ENCODE measurements around the gene KCNS1. TPM values are rescaled to one million over a fixed set of nuclear protein-coding genes. Genes with fewer than 3 reads are reported as not detected.

KCNS1 gene
- total RNA-seq, 1 experiment from 2014 or later, result 1.2 TPM

DNA sequence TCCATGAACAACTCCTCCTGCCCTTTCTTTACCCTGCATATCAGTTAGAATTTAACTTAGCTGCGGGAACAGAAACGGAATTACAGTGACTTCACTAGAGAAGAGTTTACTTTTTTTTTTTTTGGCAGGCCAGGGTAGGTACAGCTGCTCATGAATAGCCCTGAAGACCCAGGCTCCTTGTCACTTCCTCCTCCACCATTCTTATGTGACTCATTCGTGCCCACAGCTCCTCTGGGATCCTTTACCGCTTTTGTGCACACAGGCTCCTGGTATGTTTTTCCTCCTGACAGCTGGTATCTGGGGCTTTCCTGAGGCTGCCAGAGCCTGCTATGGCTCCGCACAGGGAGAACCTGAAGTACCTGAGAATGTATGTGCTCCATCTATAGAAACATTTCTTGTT is 3.9 kb upstream of the KCNS1 start:
- H3K9me3 Mint-ChIP-seq, result 0 out of 2 replicates have a peak, but pooled peaks cover 4% of the 10 kb centered on the region
- ATAC-seq (no peak), DNase-seq (ENCODE audit: low spot score) (no peak)
- ChIA-PET CTCF (interaction anchor here (1.1 to 4.1 kb wide), 6 partner anchors 7 to 189 kb away, joined by 3 to 21 read pairs (median 10); no protein-coding TSS in a partner anchor), POLR2A (interaction anchor here (0.7 kb wide), 1 partner anchor 92 kb away, joined by 4 read pairs; no protein-coding TSS in a partner anchor)
- no peak overlapping the region for H3K27ac Mint-ChIP-seq
- peaks cover 27% of the 10 kb centered on the region for H3K27me3 Mint-ChIP-seq (ENCODE audit: low read depth)
- no peak overlapping the region for H3K4me3 Mint-ChIP-seq
- no peak for TF ChIP-seq MXD4 (CRISPR knock-in tag; IDR thresholded peaks at IDR 0.05; ENCODE audit: borderline replicate concordance)
- no peak for TF ChIP-seq GTF2I (CRISPR knock-in tag; conservative IDR thresholded peaks at IDR 0.05)
- TF ChIP-seq NFE2L1 (CRISPR knock-in tag; IDR thresholded peaks at IDR 0.05), result no peak
- no peak for TF ChIP-seq SOX15 (CRISPR knock-in tag; IDR thresholded peaks at IDR 0.05)
- TF ChIP-seq, protein P1, sequence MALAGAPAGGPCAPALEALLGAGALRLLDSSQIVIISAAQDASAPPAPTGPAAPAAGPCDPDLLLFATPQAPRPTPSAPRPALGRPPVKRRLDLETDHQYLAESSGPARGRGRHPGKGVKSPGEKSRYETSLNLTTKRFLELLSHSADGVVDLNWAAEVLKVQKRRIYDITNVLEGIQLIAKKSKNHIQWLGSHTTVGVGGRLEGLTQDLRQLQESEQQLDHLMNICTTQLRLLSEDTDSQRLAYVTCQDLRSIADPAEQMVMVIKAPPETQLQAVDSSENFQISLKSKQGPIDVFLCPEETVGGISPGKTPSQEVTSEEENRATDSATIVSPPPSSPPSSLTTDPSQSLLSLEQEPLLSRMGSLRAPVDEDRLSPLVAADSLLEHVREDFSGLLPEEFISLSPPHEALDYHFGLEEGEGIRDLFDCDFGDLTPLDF (CRISPR knock-in tag; IDR thresholded peaks at IDR 0.05), result no peak
- no peak for TF ChIP-seq KAT7 (CRISPR knock-in tag; IDR thresholded peaks at IDR 0.05; ENCODE audit: borderline replicate concordance)
- TF ChIP-seq, protein P2, sequence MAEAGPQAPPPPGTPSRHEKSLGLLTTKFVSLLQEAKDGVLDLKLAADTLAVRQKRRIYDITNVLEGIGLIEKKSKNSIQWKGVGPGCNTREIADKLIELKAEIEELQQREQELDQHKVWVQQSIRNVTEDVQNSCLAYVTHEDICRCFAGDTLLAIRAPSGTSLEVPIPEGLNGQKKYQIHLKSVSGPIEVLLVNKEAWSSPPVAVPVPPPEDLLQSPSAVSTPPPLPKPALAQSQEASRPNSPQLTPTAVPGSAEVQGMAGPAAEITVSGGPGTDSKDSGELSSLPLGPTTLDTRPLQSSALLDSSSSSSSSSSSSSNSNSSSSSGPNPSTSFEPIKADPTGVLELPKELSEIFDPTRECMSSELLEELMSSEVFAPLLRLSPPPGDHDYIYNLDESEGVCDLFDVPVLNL (CRISPR knock-in tag; IDR thresholded peaks at IDR 0.05; ENCODE audit: borderline replicate concordance, low read depth), result no peak
- TF ChIP-seq NFYB (CRISPR knock-in tag; conservative IDR thresholded peaks at IDR 0.05; ENCODE audit: low read depth), result no peak
- TF ChIP-seq TEAD4 (CRISPR knock-in tag; IDR thresholded peaks at IDR 0.05), result no peak
- TF ChIP-seq NR2C2 (CRISPR knock-in tag; IDR thresholded peaks at IDR 0.05), result no peak
- TF ChIP-seq FOXJ3 (CRISPR knock-in tag; IDR thresholded peaks at IDR 0.05; ENCODE audit: borderline replicate concordance), result no peak
- TF ChIP-seq, protein P3, sequence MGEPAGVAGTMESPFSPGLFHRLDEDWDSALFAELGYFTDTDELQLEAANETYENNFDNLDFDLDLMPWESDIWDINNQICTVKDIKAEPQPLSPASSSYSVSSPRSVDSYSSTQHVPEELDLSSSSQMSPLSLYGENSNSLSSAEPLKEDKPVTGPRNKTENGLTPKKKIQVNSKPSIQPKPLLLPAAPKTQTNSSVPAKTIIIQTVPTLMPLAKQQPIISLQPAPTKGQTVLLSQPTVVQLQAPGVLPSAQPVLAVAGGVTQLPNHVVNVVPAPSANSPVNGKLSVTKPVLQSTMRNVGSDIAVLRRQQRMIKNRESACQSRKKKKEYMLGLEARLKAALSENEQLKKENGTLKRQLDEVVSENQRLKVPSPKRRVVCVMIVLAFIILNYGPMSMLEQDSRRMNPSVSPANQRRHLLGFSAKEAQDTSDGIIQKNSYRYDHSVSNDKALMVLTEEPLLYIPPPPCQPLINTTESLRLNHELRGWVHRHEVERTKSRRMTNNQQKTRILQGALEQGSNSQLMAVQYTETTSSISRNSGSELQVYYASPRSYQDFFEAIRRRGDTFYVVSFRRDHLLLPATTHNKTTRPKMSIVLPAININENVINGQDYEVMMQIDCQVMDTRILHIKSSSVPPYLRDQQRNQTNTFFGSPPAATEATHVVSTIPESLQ (CRISPR knock-in tag; IDR thresholded peaks at IDR 0.05), result no peak
- peaks cover 6% of the 10 kb centered on the region for H3K4me1 Mint-ChIP-seq
- H3K36me3 Mint-ChIP-seq, result no peaks in the 10 kb centered on the region

DNA sequence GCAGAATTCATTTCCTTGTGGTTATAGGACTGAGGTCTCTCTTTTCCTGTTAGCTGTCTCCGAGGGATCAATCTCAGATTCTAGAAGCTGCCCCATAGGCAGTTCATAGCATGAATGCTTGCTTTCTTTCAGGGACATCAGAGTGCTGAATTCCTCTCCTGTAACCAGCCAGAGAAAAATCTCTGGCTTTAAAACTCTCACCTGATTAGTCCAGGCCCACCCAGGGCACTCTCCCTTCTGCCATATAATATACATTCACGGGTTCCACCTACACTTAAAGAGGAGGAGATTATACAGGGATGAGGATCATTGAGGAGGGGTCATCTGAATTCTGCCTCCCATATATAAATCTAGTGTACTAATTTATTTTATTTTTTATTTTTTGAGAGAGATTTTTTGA is 2.1 kb upstream of the KCNS1 start:
- Mint-ChIP-seq H3K9me3 (0 out of 2 replicates have a peak, but pooled peaks cover 4% of the 10 kb centered on the region), H3K4me3 (no peak overlapping the region), H3K36me3 (no peaks in the 10 kb centered on the region), H3K27ac (no peak overlapping the region), H3K27me3 (ENCODE audit: low read depth) (peaks cover 43% of the 10 kb centered on the region), H3K4me1 (peaks cover 12% of the 10 kb centered on the region)
- DNase-seq (ENCODE audit: low spot score), result no peak
- ChIA-PET CTCF (interaction anchor here (1.5 to 2.6 kb wide), 3 partner anchors 9 to 188 kb away, joined by 3 to 12 read pairs (median 7); no protein-coding TSS in a partner anchor), POLR2A (no interaction called here)
- TF ChIP-seq, protein P4, sequence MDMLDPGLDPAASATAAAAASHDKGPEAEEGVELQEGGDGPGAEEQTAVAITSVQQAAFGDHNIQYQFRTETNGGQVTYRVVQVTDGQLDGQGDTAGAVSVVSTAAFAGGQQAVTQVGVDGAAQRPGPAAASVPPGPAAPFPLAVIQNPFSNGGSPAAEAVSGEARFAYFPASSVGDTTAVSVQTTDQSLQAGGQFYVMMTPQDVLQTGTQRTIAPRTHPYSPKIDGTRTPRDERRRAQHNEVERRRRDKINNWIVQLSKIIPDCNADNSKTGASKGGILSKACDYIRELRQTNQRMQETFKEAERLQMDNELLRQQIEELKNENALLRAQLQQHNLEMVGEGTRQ (CRISPR knock-in tag; IDR thresholded peaks at IDR 0.05), result no peak
- TF ChIP-seq, protein P5, sequence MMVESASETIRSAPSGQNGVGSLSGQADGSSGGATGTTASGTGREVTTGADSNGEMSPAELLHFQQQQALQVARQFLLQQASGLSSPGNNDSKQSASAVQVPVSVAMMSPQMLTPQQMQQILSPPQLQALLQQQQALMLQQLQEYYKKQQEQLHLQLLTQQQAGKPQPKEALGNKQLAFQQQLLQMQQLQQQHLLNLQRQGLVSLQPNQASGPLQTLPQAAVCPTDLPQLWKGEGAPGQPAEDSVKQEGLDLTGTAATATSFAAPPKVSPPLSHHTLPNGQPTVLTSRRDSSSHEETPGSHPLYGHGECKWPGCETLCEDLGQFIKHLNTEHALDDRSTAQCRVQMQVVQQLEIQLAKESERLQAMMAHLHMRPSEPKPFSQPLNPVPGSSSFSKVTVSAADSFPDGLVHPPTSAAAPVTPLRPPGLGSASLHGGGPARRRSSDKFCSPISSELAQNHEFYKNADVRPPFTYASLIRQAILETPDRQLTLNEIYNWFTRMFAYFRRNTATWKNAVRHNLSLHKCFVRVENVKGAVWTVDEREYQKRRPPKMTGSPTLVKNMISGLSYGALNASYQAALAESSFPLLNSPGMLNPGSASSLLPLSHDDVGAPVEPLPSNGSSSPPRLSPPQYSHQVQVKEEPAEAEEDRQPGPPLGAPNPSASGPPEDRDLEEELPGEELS (CRISPR knock-in tag; IDR thresholded peaks at IDR 0.05), result no peak
- TF ChIP-seq TEAD1 (CRISPR knock-in tag; IDR thresholded peaks at IDR 0.05), result no peak
- TF ChIP-seq ZNF219 (CRISPR knock-in tag; IDR thresholded peaks at IDR 0.05; ENCODE audit: borderline replicate concordance), result no peak
- TF ChIP-seq NR3C1 (CRISPR knock-in tag; conservative IDR thresholded peaks at IDR 0.05; ENCODE audit: low read depth), result no peak
- no peak for TF ChIP-seq RORB (CRISPR knock-in tag; IDR thresholded peaks at IDR 0.05)
- no peak for TF ChIP-seq SMAD3 (CRISPR knock-in tag; IDR thresholded peaks at IDR 0.05; ENCODE audit: borderline replicate concordance)
- TF ChIP-seq SMAD4 (CRISPR knock-in tag; IDR thresholded peaks at IDR 0.05), result no peak
- no peak for ATAC-seq

Data from WTC11 (cell line).